ENCODE measurements around the gene AUTS2. TPM values are rescaled to one million over a fixed set of nuclear protein-coding genes. Genes with fewer than 3 reads are reported as not detected.

Gene AUTS2
- total and polyA plus RNA-seq, 10 of the 15 experiments (the other 5 are each of a cell fraction or from before 2014, with no cell fraction given), result 6.4 to 55.6 (median 21.6) TPM

DNA sequence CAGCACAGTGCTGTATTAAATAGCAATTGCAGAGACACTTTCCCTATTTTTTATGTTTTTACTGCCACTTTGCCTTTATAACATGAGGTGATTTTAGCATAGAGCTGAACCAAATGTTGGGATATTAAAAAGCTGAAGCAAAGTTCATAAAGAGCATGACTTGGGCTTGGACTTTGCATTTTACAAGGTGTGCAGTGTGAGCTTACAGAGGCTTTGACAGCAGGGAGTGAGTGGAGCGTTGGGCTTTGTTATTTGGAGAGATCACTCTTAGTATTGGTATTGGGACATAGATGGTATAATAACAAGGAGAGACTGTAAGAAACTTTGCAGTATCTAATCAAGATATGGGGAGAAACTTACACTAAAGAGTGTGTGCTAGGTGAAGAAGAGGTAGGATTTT is 449.1 kb downstream of the AUTS2 start:
- no peaks in the 10 kb centered on the region for H3K4me1 ChIP-seq (ENCODE audit: control insufficient read depth, insufficient read depth, low read length)
- in situ Hi-C loops (cut with MboI) (no loop called here), intact Hi-C loops (cut with micrococcal nuclease; ENCODE audit: unreplicated experiment) (loop anchor here (10.0 kb wide), 1 partner anchor 643 kb away; no protein-coding TSS in a partner anchor)
- H4K20me1 ChIP-seq (ENCODE audit: control insufficient read depth, insufficient read depth), result no peaks in the 10 kb centered on the region
- ATAC-seq (no peak), DNase-seq (ENCODE audit: low read depth, low spot score) (no peak), FAIRE-seq (no peak)
- ChIA-PET POLR2A (no interaction called here), CTCF (interaction anchor here (0.6 to 1.1 kb wide), 6 partner anchors 9 to 650 kb away, joined by 3 to 4 read pairs (median 3); no protein-coding TSS in a partner anchor), SMC1A (ENCODE audit: uncharacterized antibody, unreplicated experiment) (interaction anchor here (0.8 to 1.6 kb wide), 6 partner anchors 10 to 41 kb away, joined by 3 to 5 read pairs (median 4); no protein-coding TSS in a partner anchor), RAD21 (ENCODE audit: unreplicated experiment) (interaction anchor here (1.3 to 1.6 kb wide), 3 partner anchors 22 to 651 kb away, joined by 4 to 10 read pairs (median 6); no protein-coding TSS in a partner anchor)
- no peaks in the 10 kb centered on the region for H3K79me2 ChIP-seq (ENCODE audit: control insufficient read depth, insufficient read depth, low read length)
- no peaks in the 10 kb centered on the region for H3K9me3 ChIP-seq (replicated peaks; ENCODE audit: control insufficient read depth, insufficient read depth, low read length)
- H3K9ac ChIP-seq (ENCODE audit: control insufficient read depth, insufficient read depth, low read length), result no peak overlapping the region
- no peak overlapping the region for H3K4me3 ChIP-seq
- H3K36me3 ChIP-seq (ENCODE audit: control insufficient read depth in 2 of 2, insufficient read depth in 2 of 2, low read length in 1 of 2), result no peaks in the 10 kb centered on the region
- no TSS peak for BruUV-seq (replicated peaks)
- H3K4me2 ChIP-seq (ENCODE audit: control insufficient read depth, insufficient read depth), result no peak overlapping the region
- 0% methylated on average over 1 of the region's 1 CpG for WGBS (ENCODE audit: insufficient coverage, insufficient replicate concordance, low lambda C conversion rate, missing lambda C conversion rate)
- no peak overlapping the region for H2AFZ ChIP-seq (ENCODE audit: control insufficient read depth, low read depth, low read length)
- TF ChIP-seq RAD21 (IDR thresholded peaks at IDR 0.05; ENCODE audit: insufficient read depth, low read depth, low read length), result no peak
- TF ChIP-seq, protein P1, sequence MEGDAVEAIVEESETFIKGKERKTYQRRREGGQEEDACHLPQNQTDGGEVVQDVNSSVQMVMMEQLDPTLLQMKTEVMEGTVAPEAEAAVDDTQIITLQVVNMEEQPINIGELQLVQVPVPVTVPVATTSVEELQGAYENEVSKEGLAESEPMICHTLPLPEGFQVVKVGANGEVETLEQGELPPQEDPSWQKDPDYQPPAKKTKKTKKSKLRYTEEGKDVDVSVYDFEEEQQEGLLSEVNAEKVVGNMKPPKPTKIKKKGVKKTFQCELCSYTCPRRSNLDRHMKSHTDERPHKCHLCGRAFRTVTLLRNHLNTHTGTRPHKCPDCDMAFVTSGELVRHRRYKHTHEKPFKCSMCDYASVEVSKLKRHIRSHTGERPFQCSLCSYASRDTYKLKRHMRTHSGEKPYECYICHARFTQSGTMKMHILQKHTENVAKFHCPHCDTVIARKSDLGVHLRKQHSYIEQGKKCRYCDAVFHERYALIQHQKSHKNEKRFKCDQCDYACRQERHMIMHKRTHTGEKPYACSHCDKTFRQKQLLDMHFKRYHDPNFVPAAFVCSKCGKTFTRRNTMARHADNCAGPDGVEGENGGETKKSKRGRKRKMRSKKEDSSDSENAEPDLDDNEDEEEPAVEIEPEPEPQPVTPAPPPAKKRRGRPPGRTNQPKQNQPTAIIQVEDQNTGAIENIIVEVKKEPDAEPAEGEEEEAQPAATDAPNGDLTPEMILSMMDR (IDR thresholded peaks at IDR 0.05 in 2 of 3, conservative IDR thresholded peaks at IDR 0.05 in 1 of 3; ENCODE audit: control insufficient read depth in 2 of 3, extremely low read depth in 1 of 3, insufficient read depth in 1 of 3, low read depth in 3 of 3, low read length in 3 of 3), result no peak
- H3K27me3 ChIP-seq (replicated peaks in 1 of 2; ENCODE audit: control insufficient read depth in 2 of 2, insufficient read depth in 2 of 2, low read length in 1 of 2), result no peaks in the 10 kb centered on the region
- H3K27ac ChIP-seq (ENCODE audit: control insufficient read depth, insufficient read depth), result no peak overlapping the region

DNA sequence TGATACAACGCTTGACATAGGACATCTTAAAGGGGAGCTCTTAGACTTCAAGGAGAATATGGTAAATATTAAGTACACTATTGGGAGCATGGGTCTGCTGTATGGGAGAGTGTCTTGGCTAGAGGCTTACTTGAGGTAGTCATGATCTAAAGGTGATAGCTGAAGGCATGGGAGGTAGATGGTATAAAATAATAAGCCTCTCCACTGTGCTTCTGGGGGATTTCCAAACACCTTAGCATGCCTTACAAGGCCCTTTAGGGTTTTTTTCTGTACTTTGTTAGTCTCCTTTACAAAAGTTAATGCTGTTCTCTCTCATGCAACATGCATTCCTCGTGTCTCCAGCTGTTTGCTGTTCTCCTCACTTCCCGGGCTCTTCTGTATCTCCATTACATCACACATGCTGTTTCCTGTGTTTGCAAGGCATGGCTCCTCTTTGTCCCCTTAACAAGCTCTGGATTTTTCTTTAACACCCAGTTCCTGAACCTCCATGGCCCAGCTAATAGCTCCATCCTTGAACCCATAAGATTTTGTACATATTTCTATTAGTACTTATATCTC is 449.7 kb downstream of the AUTS2 start:
- Histone ChIP-seq H3K27me3 (replicated peaks in 1 of 2; ENCODE audit: control insufficient read depth in 2 of 2, insufficient read depth in 2 of 2, low read length in 1 of 2) (no peaks in the 10 kb centered on the region), H3K79me2 (ENCODE audit: control insufficient read depth, insufficient read depth, low read length) (no peaks in the 10 kb centered on the region), H3K27ac (ENCODE audit: control insufficient read depth, insufficient read depth) (no peak overlapping the region), H2AFZ (ENCODE audit: control insufficient read depth, low read depth, low read length) (no peak overlapping the region), H3K4me3 (no peak overlapping the region), H3K36me3 (ENCODE audit: control insufficient read depth in 2 of 2, insufficient read depth in 2 of 2, low read length in 1 of 2) (no peaks in the 10 kb centered on the region), H4K20me1 (ENCODE audit: control insufficient read depth, insufficient read depth) (no peaks in the 10 kb centered on the region), H3K4me1 (ENCODE audit: control insufficient read depth, insufficient read depth, low read length) (no peaks in the 10 kb centered on the region), H3K4me2 (ENCODE audit: control insufficient read depth, insufficient read depth) (no peak overlapping the region), H3K9ac (ENCODE audit: control insufficient read depth, insufficient read depth, low read length) (no peak overlapping the region), H3K9me3 (replicated peaks; ENCODE audit: control insufficient read depth, insufficient read depth, low read length) (no peaks in the 10 kb centered on the region)
- no TSS peak for BruUV-seq (replicated peaks)
- whole genome bisulfite sequencing (ENCODE audit: insufficient coverage, insufficient replicate concordance, low lambda C conversion rate, missing lambda C conversion rate), result 47% methylated on average over 3 of the region's 3 CpGs
- ChIA-PET POLR2A (no interaction called here), CTCF (interaction anchor here (0.6 to 1.2 kb wide), 7 partner anchors 10 to 649 kb away, joined by 3 to 6 read pairs (median 3); no protein-coding TSS in a partner anchor), RAD21 (ENCODE audit: unreplicated experiment) (interaction anchor here (1.3 to 1.6 kb wide), 3 partner anchors 22 to 650 kb away, joined by 4 to 10 read pairs (median 6); no protein-coding TSS in a partner anchor), SMC1A (ENCODE audit: uncharacterized antibody, unreplicated experiment) (interaction anchor here (0.7 to 1.6 kb wide), 7 partner anchors 10 to 129 kb away, joined by 3 to 5 read pairs (median 3); no protein-coding TSS in a partner anchor)
- FAIRE-seq (no peak), ATAC-seq (peak; percentile 82), DNase-seq (ENCODE audit: low read depth, low spot score) (no peak)
- in situ Hi-C loops (cut with MboI) (no loop called here), intact Hi-C loops (cut with micrococcal nuclease; ENCODE audit: unreplicated experiment) (loop anchor here (10.0 kb wide), 1 partner anchor 643 kb away; no protein-coding TSS in a partner anchor)
- TF ChIP-seq CREM (IDR thresholded peaks at IDR 0.05; ENCODE audit: low read depth) (no peak), GABPA (IDR thresholded peaks at IDR 0.05; ENCODE audit: low read depth) (no peak), JUNB (IDR thresholded peaks at IDR 0.05) (no peak), BCL11A (IDR thresholded peaks at IDR 0.05; ENCODE audit: low read depth, low read length) (no peak), BACH1 (IDR thresholded peaks at IDR 0.05; ENCODE audit: borderline replicate concordance) (no peak), CHD4 (IDR thresholded peaks at IDR 0.05) (no peak), SMC3 (IDR thresholded peaks at IDR 0.05; ENCODE audit: borderline replicate concordance, low read length) (no peak), RCOR1 (conservative IDR thresholded peaks at IDR 0.05; ENCODE audit: low read depth, low read length) (no peak), MTA2 (IDR thresholded peaks at IDR 0.05; ENCODE audit: low read depth) (no peak)
- TF ChIP-seq, protein P2, sequence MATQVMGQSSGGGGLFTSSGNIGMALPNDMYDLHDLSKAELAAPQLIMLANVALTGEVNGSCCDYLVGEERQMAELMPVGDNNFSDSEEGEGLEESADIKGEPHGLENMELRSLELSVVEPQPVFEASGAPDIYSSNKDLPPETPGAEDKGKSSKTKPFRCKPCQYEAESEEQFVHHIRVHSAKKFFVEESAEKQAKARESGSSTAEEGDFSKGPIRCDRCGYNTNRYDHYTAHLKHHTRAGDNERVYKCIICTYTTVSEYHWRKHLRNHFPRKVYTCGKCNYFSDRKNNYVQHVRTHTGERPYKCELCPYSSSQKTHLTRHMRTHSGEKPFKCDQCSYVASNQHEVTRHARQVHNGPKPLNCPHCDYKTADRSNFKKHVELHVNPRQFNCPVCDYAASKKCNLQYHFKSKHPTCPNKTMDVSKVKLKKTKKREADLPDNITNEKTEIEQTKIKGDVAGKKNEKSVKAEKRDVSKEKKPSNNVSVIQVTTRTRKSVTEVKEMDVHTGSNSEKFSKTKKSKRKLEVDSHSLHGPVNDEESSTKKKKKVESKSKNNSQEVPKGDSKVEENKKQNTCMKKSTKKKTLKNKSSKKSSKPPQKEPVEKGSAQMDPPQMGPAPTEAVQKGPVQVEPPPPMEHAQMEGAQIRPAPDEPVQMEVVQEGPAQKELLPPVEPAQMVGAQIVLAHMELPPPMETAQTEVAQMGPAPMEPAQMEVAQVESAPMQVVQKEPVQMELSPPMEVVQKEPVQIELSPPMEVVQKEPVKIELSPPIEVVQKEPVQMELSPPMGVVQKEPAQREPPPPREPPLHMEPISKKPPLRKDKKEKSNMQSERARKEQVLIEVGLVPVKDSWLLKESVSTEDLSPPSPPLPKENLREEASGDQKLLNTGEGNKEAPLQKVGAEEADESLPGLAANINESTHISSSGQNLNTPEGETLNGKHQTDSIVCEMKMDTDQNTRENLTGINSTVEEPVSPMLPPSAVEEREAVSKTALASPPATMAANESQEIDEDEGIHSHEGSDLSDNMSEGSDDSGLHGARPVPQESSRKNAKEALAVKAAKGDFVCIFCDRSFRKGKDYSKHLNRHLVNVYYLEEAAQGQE (IDR thresholded peaks at IDR 0.05; ENCODE audit: low read depth, low read length), result no peak

Measured in GM12878 (cell line).